H9 (cell line): ENCODE data around the gene C11orf21. TPM values are rescaled to one million over a fixed set of nuclear protein-coding genes. Genes with fewer than 3 reads are reported as not detected.

Source experiments
- DNase-seq: peaks from one replicate; pipeline ENCODE4 v3.0.0-alpha.2; 2017
- H2AFZ ChIP-seq: one replicate; pipeline ENCODE4 v1.6.1; 2013; ENCODE audit warnings: mild to moderate bottlenecking, low read length, control low read depth, moderate library complexity
- H2AK5ac ChIP-seq: 2 replicates; pipeline ENCODE4 v1.6.1; 2013; ENCODE audit warnings: low read length, control low read depth, mixed read lengths; ENCODE audit not compliant: insufficient read length
- H2BK120ac ChIP-seq: one replicate; pipeline ENCODE4 v1.6.1; 2013; ENCODE audit warnings: low read depth, mild to moderate bottlenecking, low read length, control low read depth, inconsistent platforms; ENCODE audit not compliant: poor library complexity, severe bottlenecking
- H2BK12ac ChIP-seq: 2 replicates; pipeline ENCODE4 v1.6.1; 2013; ENCODE audit warnings: low read length, control low read depth, mixed read lengths, low read depth; ENCODE audit not compliant: insufficient read length
- H2BK15ac ChIP-seq: 2 replicates; pipeline ENCODE4 v1.6.1; 2013; ENCODE audit warnings: low read depth, low read length, control low read depth
- H2BK20ac ChIP-seq: one replicate; pipeline ENCODE4 v1.6.1; 2013; ENCODE audit warnings: low read depth, mild to moderate bottlenecking, low read length, control low read depth, inconsistent platforms; ENCODE audit not compliant: poor library complexity, severe bottlenecking
- H2BK5ac ChIP-seq: 2 replicates; pipeline ENCODE4 v1.6.1; 2013; ENCODE audit warnings: low read length, control low read depth, mixed read lengths; ENCODE audit not compliant: insufficient read length
- H3K14ac ChIP-seq: 2 replicates; pipeline ENCODE4 v1.6.1; 2013; ENCODE audit warnings: low read length, control low read depth; ENCODE audit not compliant: insufficient read depth
- H3K18ac ChIP-seq: 2 replicates; pipeline ENCODE4 v1.6.1; 2013; ENCODE audit warnings: low read depth, mild to moderate bottlenecking, mixed read lengths, low read length, control low read depth; ENCODE audit not compliant: insufficient read length
- H3K23ac ChIP-seq: 2 replicates; pipeline ENCODE4 v1.6.1; 2013; ENCODE audit warnings: low read length, control low read depth, mixed read lengths, low read depth; ENCODE audit not compliant: insufficient read length
- H3K23me2 ChIP-seq: 2 replicates; pipeline ENCODE4 v1.6.1; 2013; ENCODE audit warnings: low read depth, mild to moderate bottlenecking, mixed read lengths, low read length, control low read depth; ENCODE audit not compliant: insufficient read length, poor library complexity, severe bottlenecking
- H3K27ac ChIP-seq: 2 replicates; pipeline ENCODE4 v1.5.1; 2013; ENCODE audit warnings: low read length, control low read depth, mixed read lengths, low read depth; ENCODE audit not compliant: insufficient read length
- H3K27me3 ChIP-seq: 2 replicates; pipeline ENCODE4 v1.6.1; 2013; ENCODE audit warnings: low read length, control low read depth, inconsistent platforms; ENCODE audit not compliant: insufficient read depth
- H3K4ac ChIP-seq: 2 replicates; pipeline ENCODE4 v1.6.1; 2013; ENCODE audit warnings: low read depth, mild to moderate bottlenecking, control low read depth, inconsistent platforms, low read length, moderate library complexity
- H3K4me1 ChIP-seq: 2 replicates; pipeline ENCODE4 v1.6.1; 2013; ENCODE audit warnings: low read length, control low read depth, inconsistent platforms; ENCODE audit not compliant: insufficient read depth
- H3K4me2 ChIP-seq: 2 replicates; pipeline ENCODE4 v1.6.1; 2013; ENCODE audit warnings: low read length, control low read depth, mixed read lengths; ENCODE audit not compliant: insufficient read length, insufficient read depth
- H3K56ac ChIP-seq: 2 replicates; pipeline ENCODE4 v1.6.1; 2013; ENCODE audit warnings: low read depth, mild to moderate bottlenecking, mixed read lengths, low read length, control low read depth; ENCODE audit not compliant: insufficient read length
- H3K79me1 ChIP-seq: 2 replicates; pipeline ENCODE4 v1.6.1; 2013; ENCODE audit warnings: low read depth, mild to moderate bottlenecking, moderate library complexity, low read length, control low read depth, inconsistent platforms; ENCODE audit not compliant: insufficient read depth, poor library complexity, severe bottlenecking
- H3K79me2 ChIP-seq: 2 replicates; pipeline ENCODE4 v1.6.1; 2013; ENCODE audit warnings: low read length, control low read depth, inconsistent platforms; ENCODE audit not compliant: insufficient read depth
- H3K9ac ChIP-seq: 2 replicates; pipeline ENCODE4 v1.6.1; 2013; ENCODE audit warnings: low read length, control low read depth, mixed read lengths; ENCODE audit not compliant: insufficient read length; ENCODE audit errors: extremely low read depth
- H3K9me3 ChIP-seq: one replicate; pipeline ENCODE4 v1.6.1; 2013; ENCODE audit warnings: low read depth, low read length, inconsistent platforms; ENCODE audit not compliant: control insufficient read depth
- H3T11ph ChIP-seq: one replicate; pipeline ENCODE4 v1.6.1; 2013; ENCODE audit warnings: mild to moderate bottlenecking, low read length, control low read depth, inconsistent platforms
- H4K20me1 ChIP-seq: one replicate; pipeline ENCODE4 v1.6.1; 2013; ENCODE audit not compliant: control insufficient read depth, insufficient read length, insufficient read depth
- H4K5ac ChIP-seq: 2 replicates; pipeline ENCODE4 v1.6.1; 2013; ENCODE audit warnings: low read depth, mild to moderate bottlenecking, mixed read lengths, low read length, control low read depth; ENCODE audit not compliant: insufficient read length
- H4K8ac ChIP-seq: replicated peaks from 2 replicates; pipeline ENCODE4 v1.6.1; 2013; ENCODE audit warnings: low read length, control low read depth, mixed read lengths, low read depth; ENCODE audit not compliant: insufficient read length
- H4K91ac ChIP-seq: 2 replicates; pipeline ENCODE4 v1.6.1; 2013; ENCODE audit warnings: low read depth, mild to moderate bottlenecking, moderate library complexity, mixed read lengths, low read length, control low read depth; ENCODE audit not compliant: insufficient read length
- H3K27ac Mint-ChIP-seq, 3 experiments: 2 replicates in 2 of 3; 3 replicates in 1 of 3; pipeline ENCODE4 v1.8.0; 2020 to 2021; ENCODE audit warnings: mixed read lengths in 3 of 3, mild to moderate bottlenecking in 1 of 3, moderate library complexity in 1 of 3
- H3K27me3 Mint-ChIP-seq: 2 replicates; pipeline ENCODE4 v1.8.0; 2021; ENCODE audit warnings: low read depth, mild to moderate bottlenecking, moderate library complexity, mixed read lengths
- H3K36me3 Mint-ChIP-seq, 3 experiments: 2 replicates in 2 of 3; 3 replicates in 1 of 3; pipeline ENCODE4 v1.8.0; 2020 to 2021; ENCODE audit warnings: low read depth in 3 of 3, mixed read lengths in 3 of 3; ENCODE audit not compliant: insufficient read depth in 1 of 3
- H3K4me1 Mint-ChIP-seq, 2 experiments: 2 replicates each; pipeline ENCODE4 v1.8.0; 2020; ENCODE audit warnings: mixed read lengths in 2 of 2
- H3K4me3 Mint-ChIP-seq, 2 experiments: 2 replicates in 1 of 2; 3 replicates in 1 of 2; pipeline ENCODE4 v1.8.0; 2020 to 2021; ENCODE audit warnings: mild to moderate bottlenecking in 2 of 2, mixed read lengths in 2 of 2, moderate library complexity in 1 of 2
- H3K9me3 Mint-ChIP-seq, 2 experiments: 2 replicates in 1 of 2; 3 replicates in 1 of 2; pipeline ENCODE4 v1.8.0; 2020; ENCODE audit warnings: mild to moderate bottlenecking in 2 of 2, mixed read lengths in 2 of 2, moderate library complexity in 1 of 2
- WGBS: extraction: QIAGEN DNeasy Blood & Tissue Kit; methylation state at CpG from one replicate; pipeline ENCODE4 v1.1.7; 2013; ENCODE audit warnings: missing lambda C conversion rate, low lambda C conversion rate, mixed read lengths; ENCODE audit not compliant: insufficient read length; ENCODE audit errors: extremely low coverage; 5-methylcytosine and 5-hydroxymethylcytosine counted together
- total RNA-seq: library from RNA; stranded (reverse); gene quantifications from 2 replicates; pipeline ENCODE4 v1.2.1, GENCODE V29; 2021
- TF ChIP-seq, protein P1 (sequence below): fragments of 200-600 bp; sonication (generic); conservative IDR thresholded peaks from 3 replicates; pipeline ENCODE4 v1.8.0; 2021; ENCODE audit warnings: antibody characterized with exemption, mild to moderate bottlenecking

The C11orf21 gene
- total RNA-seq, 1 experiment from 2014 or later, result not detected

DNA sequence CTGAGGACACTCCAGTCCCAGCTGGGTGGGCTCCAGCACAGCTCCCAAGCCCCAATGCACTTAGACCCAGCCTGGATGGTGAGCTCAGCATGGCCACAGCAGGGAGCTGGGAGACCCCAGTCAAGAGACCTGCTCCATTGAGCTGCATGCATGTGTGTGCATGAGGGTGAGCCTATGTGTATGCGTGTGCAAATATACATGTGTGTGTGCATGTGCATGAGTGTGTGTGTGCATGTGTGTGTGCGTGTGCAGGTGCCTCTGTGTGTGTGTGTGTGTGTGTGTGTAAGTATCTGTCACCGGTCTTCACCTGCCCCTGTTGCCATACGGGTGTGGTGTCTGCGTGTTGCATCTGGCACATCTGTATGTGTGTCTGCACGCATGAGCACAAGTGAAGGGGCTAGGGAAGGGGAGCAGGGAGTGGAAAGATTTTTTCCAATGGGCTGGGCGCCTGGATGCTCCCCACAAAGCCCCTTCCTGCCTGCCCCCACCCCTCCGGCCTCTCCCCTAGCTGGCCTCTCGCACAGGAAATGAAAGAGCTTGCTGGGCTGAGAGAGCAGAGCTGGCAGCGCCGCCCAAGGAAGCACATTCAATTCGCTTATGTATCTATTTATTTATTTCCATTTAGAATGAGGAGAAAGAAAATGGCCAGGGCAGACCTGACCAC, 4.2 kb upstream of the C11orf21 start:
- H3K18ac ChIP-seq, result no peak overlapping the region
- no peaks in the 10 kb centered on the region; the same call in 1 of the 2 replicates for H3K4me1 ChIP-seq
- H3K56ac ChIP-seq, result no peak overlapping the region
- no peak overlapping the region for H2AFZ ChIP-seq
- H3K4ac ChIP-seq, result no peak overlapping the region
- H3K79me1 ChIP-seq, result no peaks in the 10 kb centered on the region
- no peak overlapping the region for H4K91ac ChIP-seq
- Mint-ChIP-seq H3K4me3 (no peak overlapping the region; a peak in 1 of 5 replicates), H3K4me1 (peaks cover 0 to 7% of the 10 kb centered on the region in 2 experiments; a peak in 1 of 4 replicates), H3K27ac (no peak overlapping the region), H3K36me3 (no peaks in the 10 kb centered on the region), H3K9me3 (no peaks in the 10 kb centered on the region; a peak in 1 of 5 replicates), H3K27me3 (peaks cover 6% of the 10 kb centered on the region; the same call in 1 of the 2 replicates)
- DNase-seq, result peak; percentile 29
- no peak overlapping the region for H3K27ac ChIP-seq
- H3K23ac ChIP-seq, result no peak overlapping the region
- no peak overlapping the region for H2BK5ac ChIP-seq
- no peak overlapping the region for H2BK12ac ChIP-seq
- H4K8ac ChIP-seq, result no peak overlapping the region
- no peak overlapping the region for H3K14ac ChIP-seq
- no peak overlapping the region for H3K4me2 ChIP-seq
- H2BK15ac ChIP-seq, result no peak overlapping the region
- H3K79me2 ChIP-seq, result no peaks in the 10 kb centered on the region
- H3T11ph ChIP-seq, result no peak overlapping the region
- H2BK20ac ChIP-seq, result no peak overlapping the region
- H4K20me1 ChIP-seq, result no peaks in the 10 kb centered on the region
- TF ChIP-seq, protein P1, sequence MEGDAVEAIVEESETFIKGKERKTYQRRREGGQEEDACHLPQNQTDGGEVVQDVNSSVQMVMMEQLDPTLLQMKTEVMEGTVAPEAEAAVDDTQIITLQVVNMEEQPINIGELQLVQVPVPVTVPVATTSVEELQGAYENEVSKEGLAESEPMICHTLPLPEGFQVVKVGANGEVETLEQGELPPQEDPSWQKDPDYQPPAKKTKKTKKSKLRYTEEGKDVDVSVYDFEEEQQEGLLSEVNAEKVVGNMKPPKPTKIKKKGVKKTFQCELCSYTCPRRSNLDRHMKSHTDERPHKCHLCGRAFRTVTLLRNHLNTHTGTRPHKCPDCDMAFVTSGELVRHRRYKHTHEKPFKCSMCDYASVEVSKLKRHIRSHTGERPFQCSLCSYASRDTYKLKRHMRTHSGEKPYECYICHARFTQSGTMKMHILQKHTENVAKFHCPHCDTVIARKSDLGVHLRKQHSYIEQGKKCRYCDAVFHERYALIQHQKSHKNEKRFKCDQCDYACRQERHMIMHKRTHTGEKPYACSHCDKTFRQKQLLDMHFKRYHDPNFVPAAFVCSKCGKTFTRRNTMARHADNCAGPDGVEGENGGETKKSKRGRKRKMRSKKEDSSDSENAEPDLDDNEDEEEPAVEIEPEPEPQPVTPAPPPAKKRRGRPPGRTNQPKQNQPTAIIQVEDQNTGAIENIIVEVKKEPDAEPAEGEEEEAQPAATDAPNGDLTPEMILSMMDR, result no peak
- no peaks in the 10 kb centered on the region for H3K27me3 ChIP-seq
- H3K23me2 ChIP-seq, result no peaks in the 10 kb centered on the region
- H4K5ac ChIP-seq, result no peak overlapping the region
- H3K9ac ChIP-seq, result no peak overlapping the region
- no peaks in the 10 kb centered on the region for H3K9me3 ChIP-seq
- H2AK5ac ChIP-seq, result no peak overlapping the region
- H2BK120ac ChIP-seq, result no peak overlapping the region
- WGBS, result no CpG with 5 or more reads among the region's 12 CpGs
